Breast epithelium (tissue), 4 donors: ENCODE results near the gene FBN3. TPM values are rescaled to one million over a fixed set of nuclear protein-coding genes. Genes with fewer than 3 reads are reported as not detected.

Experiments
- DNase-seq, 2 donors: peaks; one replicate each; pipeline ENCODE4 v3.0.0-alpha.2; 2019; ENCODE audit warnings: low spot score in 2 of 2
- H3K27ac ChIP-seq, 2 donors: fragments of 200-600 bp; sonication (generic) in 1 of 2; one replicate each; pipeline ENCODE4 v1.5.1; 2016 to 2019; ENCODE audit warnings: mild to moderate bottlenecking in 1 of 2
- H3K27me3 ChIP-seq, 2 donors: fragments of 200-600 bp; sonication (generic) in 1 of 2; one replicate each; pipeline versions ENCODE4 v1.5.1 to v1.6.0; 2017 to 2019; ENCODE audit warnings: control low read depth in 1 of 2, mild to moderate bottlenecking in 1 of 2
- H3K36me3 ChIP-seq: fragments of 200-600 bp; one replicate; pipeline ENCODE4 v1.5.1; 2019
- H3K4me1 ChIP-seq, 2 donors: fragments of 200-600 bp; sonication (generic); one replicate each; pipeline ENCODE4 v1.5.1; 2016 to 2019; ENCODE audit warnings: control low read depth in 1 of 2
- H3K4me3 ChIP-seq, 3 donors: fragments of 200-600 bp; sonication (generic); 1 replicate in 2 of 3; 2 replicates in 1 of 3; pipeline ENCODE4 v1.5.1; 2016 to 2019; ENCODE audit warnings: mild to moderate bottlenecking in 3 of 3, moderate library complexity in 2 of 3
- H3K9me3 ChIP-seq, 2 donors: fragments of 200-600 bp; sonication (generic) in 1 of 2; one replicate each; pipeline ENCODE4 v1.5.1; 2016 to 2019; ENCODE audit warnings: control low read depth in 1 of 2
- POLR2A ChIP-seq: fragments of 450-650 bp; IDR thresholded peaks from one replicate; pipeline ENCODE4 v1.6.1; 2016; ENCODE audit warnings: antibody characterized with exemption, mild to moderate bottlenecking, moderate library complexity
- POLR2AphosphoS5 ChIP-seq, 3 donors: sonication (generic); formaldehyde crosslinking; IDR thresholded peaks; one replicate each; pipeline ENCODE4 v1.6.1; 2017; ENCODE audit warnings: antibody characterized with exemption in 3 of 3
- intact Hi-C: fragments of 100-400 bp; cut with DNase I; formaldehyde crosslinking; loops from one replicate; pipeline ENCODE4 v1.15.1; 2023; ENCODE audit warnings: low total_unique reads
- total RNA-seq, 3 donors: library from RNA; depleted of rRNA; stranded (reverse); fragments of >200 nt; gene quantifications; one replicate each; pipeline ENCODE4 v1.1.0, GENCODE V29; 2016
- TF ChIP-seq, protein P1 (sequence below), 3 donors: fragments of 450-650 bp; IDR thresholded peaks; one replicate each; pipeline ENCODE4 v1.5.1; 2016 to 2017; ENCODE audit warnings: antibody characterized with exemption in 3 of 3, mild to moderate bottlenecking in 3 of 3, moderate library complexity in 3 of 3

The FBN3 gene
- total RNA-seq, 3 donors from 2014 or later: 0.66 to 7.9 TPM; not detected in 1

GRCh38 chr19:8132858-8133458, 16.4 kb downstream of the FBN3 start:
- intact Hi-C loops: no loop called here
- Histone ChIP-seq H3K36me3 (no peaks in the 10 kb centered on the region), H3K9me3 (no peaks in the 10 kb centered on the region), H3K27me3 (no peaks in the 10 kb centered on the region), H3K4me3 (no peak overlapping the region), H3K4me1 (no peaks in the 10 kb centered on the region), H3K27ac (no peak overlapping the region)
- TF ChIP-seq POLR2AphosphoS5 (IDR thresholded peaks at IDR 0.05): no peak
- TF ChIP-seq, protein P1, sequence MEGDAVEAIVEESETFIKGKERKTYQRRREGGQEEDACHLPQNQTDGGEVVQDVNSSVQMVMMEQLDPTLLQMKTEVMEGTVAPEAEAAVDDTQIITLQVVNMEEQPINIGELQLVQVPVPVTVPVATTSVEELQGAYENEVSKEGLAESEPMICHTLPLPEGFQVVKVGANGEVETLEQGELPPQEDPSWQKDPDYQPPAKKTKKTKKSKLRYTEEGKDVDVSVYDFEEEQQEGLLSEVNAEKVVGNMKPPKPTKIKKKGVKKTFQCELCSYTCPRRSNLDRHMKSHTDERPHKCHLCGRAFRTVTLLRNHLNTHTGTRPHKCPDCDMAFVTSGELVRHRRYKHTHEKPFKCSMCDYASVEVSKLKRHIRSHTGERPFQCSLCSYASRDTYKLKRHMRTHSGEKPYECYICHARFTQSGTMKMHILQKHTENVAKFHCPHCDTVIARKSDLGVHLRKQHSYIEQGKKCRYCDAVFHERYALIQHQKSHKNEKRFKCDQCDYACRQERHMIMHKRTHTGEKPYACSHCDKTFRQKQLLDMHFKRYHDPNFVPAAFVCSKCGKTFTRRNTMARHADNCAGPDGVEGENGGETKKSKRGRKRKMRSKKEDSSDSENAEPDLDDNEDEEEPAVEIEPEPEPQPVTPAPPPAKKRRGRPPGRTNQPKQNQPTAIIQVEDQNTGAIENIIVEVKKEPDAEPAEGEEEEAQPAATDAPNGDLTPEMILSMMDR (IDR thresholded peaks at IDR 0.05): no peak
- TF ChIP-seq POLR2A: no peak
- DNase-seq: no peak

DNA sequence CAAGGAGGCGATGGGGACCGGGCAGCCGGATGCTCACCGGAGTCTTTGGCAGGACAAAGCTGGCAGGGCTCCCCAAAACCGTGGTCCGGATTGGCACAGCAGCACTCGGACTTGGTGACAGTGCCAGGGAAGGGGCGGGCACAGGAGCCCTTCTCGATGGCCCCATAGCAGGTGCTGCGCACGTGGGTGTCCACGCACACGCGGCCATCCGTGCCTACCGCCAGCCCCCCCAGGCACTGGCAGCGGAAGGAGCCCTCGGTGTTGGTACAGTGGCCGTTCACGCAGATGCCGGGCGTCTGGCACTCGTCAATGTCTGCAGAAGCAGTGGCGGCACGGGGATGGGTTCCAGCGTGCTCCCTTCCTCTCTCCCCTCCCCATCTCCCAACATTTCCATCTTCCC, 17.9 kb downstream of the FBN3 start:
- TF ChIP-seq, protein P1 (IDR thresholded peaks at IDR 0.05): no peak
- TF ChIP-seq POLR2A (no peak), POLR2AphosphoS5 (IDR thresholded peaks at IDR 0.05) (no peak)
- no peak for DNase-seq
- peak overlapping the region in 1 of 3 donors; percentile 8 for H3K4me3 ChIP-seq
- no peaks in the 10 kb centered on the region for H3K36me3 ChIP-seq
- no peaks in the 10 kb centered on the region for H3K4me1 ChIP-seq
- intact Hi-C loops: no loop called here
- H3K27ac ChIP-seq: no peak overlapping the region
- no peaks in the 10 kb centered on the region for H3K27me3 ChIP-seq
- H3K9me3 ChIP-seq: no peaks in the 10 kb centered on the region

DNA sequence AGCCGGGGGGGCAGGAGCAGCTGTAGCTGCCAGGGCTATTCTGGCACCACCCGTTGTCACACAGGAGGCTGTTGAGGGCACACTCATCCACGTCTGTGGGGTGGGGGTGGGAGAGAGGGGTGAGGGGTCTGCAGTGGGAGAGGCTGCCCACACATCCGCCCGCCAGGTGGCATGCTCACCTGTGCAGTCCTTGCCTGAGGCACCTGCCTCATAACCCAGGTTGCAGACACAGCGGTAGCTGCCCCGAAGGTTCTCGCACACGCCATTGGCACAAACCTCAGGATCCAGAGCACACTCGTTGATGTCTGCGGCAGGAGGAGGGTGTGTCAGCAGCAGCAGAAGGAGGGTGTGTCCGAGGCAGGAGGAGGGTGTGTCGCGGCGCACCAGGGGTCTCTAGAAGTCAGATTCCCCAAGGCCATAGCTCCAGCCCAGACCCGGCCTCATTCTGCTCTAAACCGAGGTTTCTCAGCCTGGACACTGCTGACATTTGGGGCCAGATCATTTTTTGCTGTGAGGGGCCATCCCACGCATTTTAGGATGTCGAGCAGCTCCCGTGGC, 20.3 kb downstream of the FBN3 start:
- Histone ChIP-seq H3K4me3 (no peak overlapping the region), H3K9me3 (no peaks in the 10 kb centered on the region), H3K27me3 (no peaks in the 10 kb centered on the region), H3K4me1 (no peaks in the 10 kb centered on the region), H3K27ac (no peak overlapping the region), H3K36me3 (no peaks in the 10 kb centered on the region)
- no peak for DNase-seq
- TF ChIP-seq POLR2AphosphoS5 (IDR thresholded peaks at IDR 0.05) (no peak), POLR2A (no peak)
- TF ChIP-seq, protein P1 (IDR thresholded peaks at IDR 0.05): no peak
- intact Hi-C loops: no loop called here

DNA sequence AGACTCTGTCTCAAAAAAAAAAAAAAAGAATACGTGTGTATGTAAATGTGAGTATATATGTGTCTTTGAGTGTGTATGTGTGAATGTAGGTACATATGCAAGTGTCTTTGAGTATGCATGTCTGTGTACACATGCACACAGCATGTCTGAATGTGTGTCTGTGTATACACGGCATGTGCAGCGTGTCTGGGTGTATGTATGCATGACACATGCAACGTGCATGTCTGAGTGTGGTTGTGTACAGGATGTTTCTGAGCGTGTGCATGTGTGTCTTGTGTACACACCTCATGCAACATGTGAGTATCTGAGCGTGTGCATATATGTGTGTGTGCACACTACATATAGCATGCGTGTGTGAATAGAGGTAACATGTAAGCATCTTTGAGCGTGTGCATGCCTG, 20.8 kb downstream of the FBN3 start:
- Histone ChIP-seq H3K4me3 (no peak overlapping the region), H3K27me3 (no peaks in the 10 kb centered on the region), H3K4me1 (no peaks in the 10 kb centered on the region), H3K27ac (no peak overlapping the region), H3K36me3 (no peaks in the 10 kb centered on the region), H3K9me3 (no peaks in the 10 kb centered on the region)
- TF ChIP-seq, protein P1 (IDR thresholded peaks at IDR 0.05): no peak
- TF ChIP-seq POLR2AphosphoS5 (IDR thresholded peaks at IDR 0.05): no peak
- intact Hi-C loops: no loop called here
- no peak for DNase-seq

DNA sequence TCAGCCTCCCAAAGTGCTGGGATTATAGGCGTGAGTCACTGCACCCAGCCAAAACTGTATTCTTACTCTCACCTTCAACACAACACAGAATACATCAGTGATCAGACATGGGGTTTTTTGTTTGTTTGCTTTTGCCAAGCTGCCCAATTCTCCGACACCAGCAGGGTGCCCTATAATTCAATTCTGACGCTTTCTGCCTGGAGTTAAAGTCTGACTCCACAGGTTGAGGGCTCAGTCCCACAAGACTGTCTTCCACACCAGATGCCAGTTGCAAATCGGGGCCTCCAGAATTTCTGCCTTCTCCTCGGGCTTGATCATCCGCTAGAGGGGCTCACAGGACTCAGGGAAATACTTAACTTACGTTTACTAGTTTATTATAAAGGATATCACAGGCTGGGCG, 22.1 kb downstream of the FBN3 start:
- no peaks in the 10 kb centered on the region for H3K4me1 ChIP-seq
- no peaks in the 10 kb centered on the region for H3K27me3 ChIP-seq
- TF ChIP-seq POLR2A: no peak
- no peak for TF ChIP-seq POLR2AphosphoS5 (IDR thresholded peaks at IDR 0.05)
- TF ChIP-seq, protein P1 (IDR thresholded peaks at IDR 0.05): no peak
- no peak overlapping the region for H3K4me3 ChIP-seq
- intact Hi-C loops: no loop called here
- H3K36me3 ChIP-seq: no peaks in the 10 kb centered on the region
- no peak for DNase-seq
- no peaks in the 10 kb centered on the region for H3K9me3 ChIP-seq
- no peak overlapping the region for H3K27ac ChIP-seq
